Measurements from ENCODE around the gene LAMB4. TPM values are rescaled to one million over a fixed set of nuclear protein-coding genes. Genes with fewer than 3 reads are reported as not detected.

Gene LAMB4
- total and polyA plus RNA-seq, 2 donors (not counting 1 experiment from before 2014, with no cell fraction given): not detected

DNA sequence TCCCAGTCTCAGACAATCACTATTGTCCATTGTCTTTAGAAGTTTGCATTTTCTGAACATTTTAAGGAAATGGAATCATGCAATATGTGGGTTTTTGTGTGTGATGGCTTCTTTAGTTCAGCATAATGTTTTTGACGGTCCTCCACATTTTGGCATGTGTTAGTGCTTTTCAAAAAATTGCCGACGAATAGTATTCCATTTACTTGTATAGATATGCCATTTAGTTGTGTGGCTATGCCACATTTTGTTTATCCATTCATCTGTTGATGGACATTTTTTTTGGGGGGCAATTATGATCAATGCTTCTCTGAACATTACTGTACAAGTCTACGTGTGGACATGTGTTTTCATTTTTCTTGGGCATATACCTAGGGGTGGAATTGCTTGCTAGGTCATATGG, 12.0 kb upstream of the LAMB4 start:
- ATAC-seq (ENCODE audit: low read depth): no peak

DNA sequence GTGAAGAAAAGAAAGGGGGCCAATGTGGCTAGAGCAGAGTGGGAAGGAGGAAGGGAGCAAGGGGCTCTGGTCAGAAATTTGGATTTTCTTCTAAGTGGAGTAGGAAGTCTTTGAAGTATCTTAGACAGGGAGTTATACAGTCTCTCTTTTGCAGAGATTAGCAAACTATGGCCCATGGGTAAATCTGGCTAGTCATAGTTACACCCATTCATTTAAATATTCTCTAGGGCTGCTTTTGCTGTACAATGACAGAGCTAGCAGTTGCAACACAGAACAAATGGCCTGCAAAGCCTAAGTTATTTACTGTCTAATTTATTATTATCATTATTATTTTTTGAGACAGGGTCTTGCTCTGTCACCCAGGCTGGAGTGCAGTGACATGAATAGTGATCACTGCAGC, 10.5 kb upstream of the LAMB4 start:
- intact Hi-C loops (cut with micrococcal nuclease): no loop called here

More for the DNA sequence above, 12.0 kb upstream of the LAMB4 start:
- Histone ChIP-seq H3K27ac (ENCODE audit: low read length in 2 of 2) (no peak overlapping the region), H2AFZ (ENCODE audit: insufficient read depth, low read depth, low read length, poor library complexity, severe bottlenecking) (no peak overlapping the region), H3K4me3 (ENCODE audit: control extremely low read depth in 1 of 5, extremely low read depth in 1 of 5, insufficient read depth in 1 of 5, low read depth in 2 of 5, low read length in 4 of 5) (no peak overlapping the region), H3K27me3 (replicated peaks in 1 of 4; ENCODE audit: control extremely low read depth in 1 of 4, control insufficient read depth in 3 of 4, insufficient read depth in 4 of 4, low read length in 3 of 4) (peaks cover 0 to 3% (median 1%) of the 10 kb centered on the region in 4 experiments), H3K9ac (ENCODE audit: low read length) (no peak overlapping the region), H4K20me1 (ENCODE audit: control insufficient read depth, insufficient read depth, low read length, poor library complexity, severe bottlenecking) (no peaks in the 10 kb centered on the region), H3K4me1 (ENCODE audit: control insufficient read depth in 2 of 2, insufficient read depth in 2 of 2, low read length in 2 of 2) (peaks cover 4% of the 10 kb centered on the region in 2 donors), H3K9me3 (ENCODE audit: control extremely low read depth in 1 of 3, control insufficient read depth in 2 of 3, insufficient read depth in 1 of 3, low read length in 2 of 3) (no peaks in the 10 kb centered on the region), H3K79me2 (ENCODE audit: control insufficient read depth, insufficient read depth, low read length) (no peaks in the 10 kb centered on the region), H3K4me2 (replicated peaks; ENCODE audit: low read depth, low read length, poor library complexity, severe bottlenecking) (no peak overlapping the region), H3K36me3 (replicated peaks in 1 of 2; ENCODE audit: control extremely low read depth in 1 of 2, control insufficient read depth in 1 of 2, extremely low read depth in 1 of 2, insufficient read depth in 2 of 2, low read length in 1 of 2) (no peaks in the 10 kb centered on the region)
- DNase-seq: no peak
- H3K9me3 Mint-ChIP-seq (ENCODE audit: insufficient read depth): no peaks in the 10 kb centered on the region
- H3K27ac Mint-ChIP-seq: no peak overlapping the region
- WGBS (ENCODE audit: insufficient coverage): 100% methylated on average over 1 of the region's 4 CpGs
- H3K4me3 Mint-ChIP-seq: no peak overlapping the region
- H3K4me1 Mint-ChIP-seq: no peaks in the 10 kb centered on the region
- CTCF ChIA-PET: interaction anchor here (1.0 to 2.8 kb wide), 4 partner anchors 9 to 34 kb away, joined by 4 to 8 read pairs (median 5); no protein-coding TSS in a partner anchor
- H3K27me3 Mint-ChIP-seq: peaks cover 7% of the 10 kb centered on the region
- POLR2A ChIA-PET: no interaction called here
- TF ChIP-seq, protein P1, sequence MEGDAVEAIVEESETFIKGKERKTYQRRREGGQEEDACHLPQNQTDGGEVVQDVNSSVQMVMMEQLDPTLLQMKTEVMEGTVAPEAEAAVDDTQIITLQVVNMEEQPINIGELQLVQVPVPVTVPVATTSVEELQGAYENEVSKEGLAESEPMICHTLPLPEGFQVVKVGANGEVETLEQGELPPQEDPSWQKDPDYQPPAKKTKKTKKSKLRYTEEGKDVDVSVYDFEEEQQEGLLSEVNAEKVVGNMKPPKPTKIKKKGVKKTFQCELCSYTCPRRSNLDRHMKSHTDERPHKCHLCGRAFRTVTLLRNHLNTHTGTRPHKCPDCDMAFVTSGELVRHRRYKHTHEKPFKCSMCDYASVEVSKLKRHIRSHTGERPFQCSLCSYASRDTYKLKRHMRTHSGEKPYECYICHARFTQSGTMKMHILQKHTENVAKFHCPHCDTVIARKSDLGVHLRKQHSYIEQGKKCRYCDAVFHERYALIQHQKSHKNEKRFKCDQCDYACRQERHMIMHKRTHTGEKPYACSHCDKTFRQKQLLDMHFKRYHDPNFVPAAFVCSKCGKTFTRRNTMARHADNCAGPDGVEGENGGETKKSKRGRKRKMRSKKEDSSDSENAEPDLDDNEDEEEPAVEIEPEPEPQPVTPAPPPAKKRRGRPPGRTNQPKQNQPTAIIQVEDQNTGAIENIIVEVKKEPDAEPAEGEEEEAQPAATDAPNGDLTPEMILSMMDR (IDR thresholded peaks at IDR 0.05): no peak
- no peak for TF ChIP-seq EZH2 (IDR thresholded peaks at IDR 0.05; ENCODE audit: borderline replicate concordance, insufficient read depth, low read depth, low read length, poor library complexity, severe bottlenecking)
- intact Hi-C loops (cut with micrococcal nuclease): no loop called here

More for the DNA sequence above, 10.5 kb upstream of the LAMB4 start:
- H3K4me3 Mint-ChIP-seq: no peak overlapping the region
- no peak overlapping the region for H3K27ac ChIP-seq (ENCODE audit: low read length in 2 of 2)
- peaks cover 9 to 12% of the 10 kb centered on the region in 2 donors for H3K4me1 ChIP-seq (ENCODE audit: control insufficient read depth in 2 of 2, insufficient read depth in 2 of 2, low read length in 2 of 2)
- H4K20me1 ChIP-seq (ENCODE audit: control insufficient read depth, insufficient read depth, low read length, poor library complexity, severe bottlenecking): no peaks in the 10 kb centered on the region
- CTCF ChIA-PET: interaction anchor here (0.8 to 2.8 kb wide), 3 partner anchors 10 to 31 kb away, joined by 3 to 8 read pairs (median 3); no protein-coding TSS in a partner anchor
- H3K9me3 Mint-ChIP-seq (ENCODE audit: insufficient read depth): no peaks in the 10 kb centered on the region
- no peak overlapping the region for H3K27ac Mint-ChIP-seq
- peaks cover 9% of the 10 kb centered on the region for H3K4me1 Mint-ChIP-seq
- peaks cover 3% of the 10 kb centered on the region for H3K27me3 Mint-ChIP-seq
- H3K36me3 ChIP-seq (replicated peaks in 1 of 2; ENCODE audit: control extremely low read depth in 1 of 2, control insufficient read depth in 1 of 2, extremely low read depth in 1 of 2, insufficient read depth in 2 of 2, low read length in 1 of 2): no peaks in the 10 kb centered on the region
- no peaks in the 10 kb centered on the region for H3K79me2 ChIP-seq (ENCODE audit: control insufficient read depth, insufficient read depth, low read length)
- DNase-seq: no peak
- no peak for ATAC-seq (ENCODE audit: low read depth)
- no peaks in the 10 kb centered on the region for H3K9me3 ChIP-seq (ENCODE audit: control extremely low read depth in 1 of 3, control insufficient read depth in 2 of 3, insufficient read depth in 1 of 3, low read length in 2 of 3)
- H3K27me3 ChIP-seq (replicated peaks in 1 of 4; ENCODE audit: control extremely low read depth in 1 of 4, control insufficient read depth in 3 of 4, insufficient read depth in 4 of 4, low read length in 3 of 4): peaks cover 0 to 2% (median 0%) of the 10 kb centered on the region in 4 experiments
- POLR2A ChIA-PET: no interaction called here
- TF ChIP-seq EZH2 (IDR thresholded peaks at IDR 0.05; ENCODE audit: borderline replicate concordance, insufficient read depth, low read depth, low read length, poor library complexity, severe bottlenecking): no peak
- no peak overlapping the region for H2AFZ ChIP-seq (ENCODE audit: insufficient read depth, low read depth, low read length, poor library complexity, severe bottlenecking)
- no peak overlapping the region for H3K4me2 ChIP-seq (replicated peaks; ENCODE audit: low read depth, low read length, poor library complexity, severe bottlenecking)
- no peak overlapping the region for H3K9ac ChIP-seq (ENCODE audit: low read length)
- no peak overlapping the region for H3K4me3 ChIP-seq (ENCODE audit: control extremely low read depth in 1 of 5, extremely low read depth in 1 of 5, insufficient read depth in 1 of 5, low read depth in 2 of 5, low read length in 4 of 5)
